Measurements from ENCODE around the gene C15orf40. TPM values are rescaled to one million over a fixed set of nuclear protein-coding genes. Genes with fewer than 3 reads are reported as not detected.
A peak's percentile ranks its signal among the peaks of the same experiment; 100 is the strongest.

Gene C15orf40
- total RNA-seq, 4 donors from 2014 or later, result 18.7 to 37.2 (median 22.9) TPM

DNA sequence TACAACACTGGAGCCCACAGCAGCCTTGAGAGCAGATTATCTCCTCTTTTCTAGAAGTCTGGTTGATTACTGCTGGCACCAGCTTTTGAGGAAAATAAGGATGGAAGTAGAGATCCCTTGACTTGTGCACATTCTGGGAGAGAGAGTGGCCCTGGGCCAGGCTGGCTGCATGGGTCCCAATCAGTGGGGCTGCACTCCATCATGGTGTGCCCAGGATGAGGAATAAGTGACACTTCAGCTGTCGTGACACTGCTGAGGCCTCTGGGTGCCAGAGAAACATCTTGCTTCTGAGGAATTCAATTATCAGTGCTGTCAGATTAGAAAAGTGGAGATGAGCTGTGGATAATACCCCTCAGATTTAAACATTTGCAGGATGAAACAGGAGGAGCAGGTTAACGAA, 16.4 kb downstream of the C15orf40 start:
- peaks cover 9% of the 10 kb centered on the region for H3K36me3 ChIP-seq
- peaks cover 4% of the 10 kb centered on the region for H3K4me1 ChIP-seq
- H3K27ac ChIP-seq, result no peak overlapping the region
- no peak overlapping the region for H3K4me3 ChIP-seq
- TF ChIP-seq, protein P1, sequence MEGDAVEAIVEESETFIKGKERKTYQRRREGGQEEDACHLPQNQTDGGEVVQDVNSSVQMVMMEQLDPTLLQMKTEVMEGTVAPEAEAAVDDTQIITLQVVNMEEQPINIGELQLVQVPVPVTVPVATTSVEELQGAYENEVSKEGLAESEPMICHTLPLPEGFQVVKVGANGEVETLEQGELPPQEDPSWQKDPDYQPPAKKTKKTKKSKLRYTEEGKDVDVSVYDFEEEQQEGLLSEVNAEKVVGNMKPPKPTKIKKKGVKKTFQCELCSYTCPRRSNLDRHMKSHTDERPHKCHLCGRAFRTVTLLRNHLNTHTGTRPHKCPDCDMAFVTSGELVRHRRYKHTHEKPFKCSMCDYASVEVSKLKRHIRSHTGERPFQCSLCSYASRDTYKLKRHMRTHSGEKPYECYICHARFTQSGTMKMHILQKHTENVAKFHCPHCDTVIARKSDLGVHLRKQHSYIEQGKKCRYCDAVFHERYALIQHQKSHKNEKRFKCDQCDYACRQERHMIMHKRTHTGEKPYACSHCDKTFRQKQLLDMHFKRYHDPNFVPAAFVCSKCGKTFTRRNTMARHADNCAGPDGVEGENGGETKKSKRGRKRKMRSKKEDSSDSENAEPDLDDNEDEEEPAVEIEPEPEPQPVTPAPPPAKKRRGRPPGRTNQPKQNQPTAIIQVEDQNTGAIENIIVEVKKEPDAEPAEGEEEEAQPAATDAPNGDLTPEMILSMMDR (IDR thresholded peaks at IDR 0.05), result no peak
- TF ChIP-seq POLR2A (IDR thresholded peaks at IDR 0.05), result no peak
- TF ChIP-seq EP300 (IDR thresholded peaks at IDR 0.05), result no peak
- no peak for TF ChIP-seq POLR2AphosphoS5 (IDR thresholded peaks at IDR 0.05)
- no peak for DNase-seq (ENCODE audit: low spot score in 2 of 2)
- H3K27me3 ChIP-seq, result no peaks in the 10 kb centered on the region
- H3K9me3 ChIP-seq, result no peaks in the 10 kb centered on the region
- 94% methylated on average over 2 of the region's 2 CpGs for WGBS

DNA sequence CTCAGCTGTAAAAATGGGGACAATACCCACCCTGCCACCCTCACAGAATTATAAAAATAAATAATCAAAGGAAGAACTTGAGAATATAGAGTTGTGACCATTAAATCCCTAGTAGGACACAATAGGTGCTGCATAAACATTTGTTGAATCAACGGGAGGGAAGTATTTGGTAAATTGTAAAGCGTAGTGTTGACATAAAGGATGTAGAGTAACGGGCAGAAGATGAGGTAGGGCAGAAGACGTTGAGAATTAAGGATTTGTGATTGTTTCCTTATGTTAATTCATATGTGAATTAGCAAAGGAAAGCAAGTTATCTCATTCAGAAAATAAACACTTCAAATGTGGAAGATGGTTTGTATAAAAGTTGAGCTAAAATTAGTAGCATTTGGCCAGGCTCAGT, 18.3 kb downstream of the C15orf40 start:
- TF ChIP-seq EP300 (IDR thresholded peaks at IDR 0.05) (no peak), POLR2A (IDR thresholded peaks at IDR 0.05) (no peak), POLR2AphosphoS5 (IDR thresholded peaks at IDR 0.05) (no peak)
- TF ChIP-seq, protein P1 (IDR thresholded peaks at IDR 0.05), result no peak
- no peak for DNase-seq (ENCODE audit: low spot score in 2 of 2)
- Histone ChIP-seq H3K36me3 (peaks cover 23% of the 10 kb centered on the region), H3K27me3 (no peaks in the 10 kb centered on the region), H3K27ac (no peak overlapping the region), H3K4me3 (no peak overlapping the region), H3K4me1 (no peaks in the 10 kb centered on the region), H3K9me3 (no peaks in the 10 kb centered on the region)
- WGBS, result 60% methylated on average over 4 of the region's 4 CpGs

DNA sequence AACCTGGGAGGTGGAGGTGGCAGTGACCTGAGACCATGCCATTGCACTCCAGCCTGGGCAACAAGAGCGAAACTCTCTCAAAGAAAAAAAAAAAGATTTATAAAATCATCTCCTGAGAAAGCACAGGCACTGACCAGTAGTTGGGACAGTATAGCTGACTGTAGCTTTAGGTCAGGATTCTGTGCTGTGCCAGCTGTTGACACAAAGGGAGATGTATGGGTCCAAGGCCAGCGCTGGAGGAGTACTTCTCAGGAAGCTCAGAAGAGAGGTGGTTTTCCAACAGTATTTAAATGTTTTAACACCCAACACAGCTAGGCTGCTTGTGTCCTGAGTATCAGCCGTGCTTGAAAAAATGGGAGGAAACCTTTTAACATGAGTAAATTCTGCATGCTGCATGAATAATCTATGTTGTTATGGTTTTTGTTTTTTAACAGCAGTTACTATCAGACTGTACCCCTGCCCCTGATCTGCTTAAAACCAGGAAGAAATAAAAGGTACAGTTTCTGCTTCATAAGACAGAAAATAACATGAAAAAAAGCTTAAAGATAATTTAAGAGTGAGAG, 18.9 kb downstream of the C15orf40 start:
- H3K4me1 ChIP-seq, result no peaks in the 10 kb centered on the region
- H3K27me3 ChIP-seq, result no peaks in the 10 kb centered on the region
- no peaks in the 10 kb centered on the region for H3K9me3 ChIP-seq
- no peak for TF ChIP-seq POLR2A (IDR thresholded peaks at IDR 0.05)
- TF ChIP-seq EP300 (IDR thresholded peaks at IDR 0.05), result no peak
- TF ChIP-seq POLR2AphosphoS5 (IDR thresholded peaks at IDR 0.05), result no peak
- no peak overlapping the region for H3K4me3 ChIP-seq
- peaks cover 25% of the 10 kb centered on the region for H3K36me3 ChIP-seq
- no peak for DNase-seq (ENCODE audit: low spot score in 2 of 2)
- WGBS, result 85% methylated on average over 3 of the region's 3 CpGs
- no peak overlapping the region for H3K27ac ChIP-seq

DNA sequence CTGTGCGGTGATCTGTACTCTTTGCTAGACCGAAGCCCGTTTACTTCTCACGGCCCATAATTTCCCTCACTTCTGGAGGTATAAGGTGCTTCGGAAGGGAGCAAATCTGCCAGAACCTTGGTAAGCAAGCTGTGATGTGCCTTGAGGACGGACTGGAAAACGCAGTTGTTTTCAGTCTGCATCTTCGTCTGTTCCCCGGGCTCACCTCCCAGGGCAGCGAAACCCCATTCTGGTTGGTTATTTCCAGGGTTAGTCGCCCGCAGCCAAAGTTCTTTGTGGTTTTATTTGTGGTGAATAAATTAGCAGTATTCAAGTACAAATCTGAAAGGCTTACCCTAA, 25.0 kb downstream of the C15orf40 start:
- peak overlapping the region; percentile 81 for H3K27ac ChIP-seq
- DNase-seq (ENCODE audit: low spot score in 2 of 2), result no peak
- H3K9me3 ChIP-seq, result no peaks in the 10 kb centered on the region
- peaks cover 16% of the 10 kb centered on the region for H3K4me1 ChIP-seq
- WGBS, result 0% methylated on average over 12 of the region's 12 CpGs
- TF ChIP-seq POLR2A (IDR thresholded peaks at IDR 0.05), result no peak
- TF ChIP-seq EP300 (IDR thresholded peaks at IDR 0.05), result no peak
- no peak for TF ChIP-seq POLR2AphosphoS5 (IDR thresholded peaks at IDR 0.05)
- TF ChIP-seq, protein P1 (IDR thresholded peaks at IDR 0.05), result no peak
- no peaks in the 10 kb centered on the region for H3K27me3 ChIP-seq
- peaks cover 25% of the 10 kb centered on the region for H3K36me3 ChIP-seq
- peak overlapping the region; percentile 88 for H3K4me3 ChIP-seq

DNA sequence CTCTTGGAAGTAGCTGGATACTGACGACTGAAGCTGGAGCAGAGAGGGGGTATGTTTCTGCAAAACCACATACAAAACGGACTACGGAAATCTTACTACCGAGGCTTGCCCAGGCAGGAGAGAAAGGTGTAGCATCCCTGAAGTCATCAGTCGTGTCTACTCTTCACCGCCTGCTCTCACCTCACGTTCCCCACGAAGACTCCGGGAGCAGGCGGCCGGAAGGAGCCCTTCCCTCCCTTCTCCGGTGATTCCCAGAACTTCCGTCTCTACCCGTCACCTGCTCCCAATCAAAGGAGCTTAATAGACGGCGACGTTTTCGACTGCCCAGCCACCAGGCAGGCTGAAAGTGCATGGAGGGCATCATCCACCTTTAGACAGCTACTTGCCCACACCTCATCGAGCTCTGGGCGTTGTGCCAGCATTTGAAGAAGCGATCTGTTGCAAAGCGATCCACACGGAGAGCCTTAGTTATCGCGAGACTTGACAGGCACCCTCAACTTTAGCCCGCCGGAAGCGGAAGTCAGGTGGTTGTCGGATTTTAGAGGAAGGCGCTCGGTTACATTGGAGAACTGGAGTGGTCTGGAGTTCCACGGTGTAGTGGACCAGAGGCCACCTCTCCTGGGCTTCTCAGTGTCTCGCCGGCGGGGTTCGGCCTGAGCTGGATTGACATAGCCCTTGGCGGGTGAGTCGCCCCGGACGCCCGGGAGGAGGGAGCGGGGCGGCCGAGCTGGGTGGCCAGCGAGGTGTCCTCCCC, 25.6 kb downstream of the C15orf40 start, which contains the start of gene RAMAC:
TSS of gene RAMAC (plus strand) at position 523 of the 754 bp plus-strand sequence. CDS start 2,809 bp downstream, outside the sequence.
- peak; percentile 96 to 97 for DNase-seq (ENCODE audit: low spot score in 2 of 2)
- Histone ChIP-seq H3K4me3 (peak within 1 kb of the TSS; percentile 88), H3K27me3 (no peaks in the 10 kb centered on the region), H3K9me3 (no peaks in the 10 kb centered on the region), H3K27ac (peak within 1 kb of the TSS; percentile 81), H3K4me1 (peaks cover 16% of the 10 kb centered on the region), H3K36me3 (peaks cover 20% of the 10 kb centered on the region)
- TF ChIP-seq POLR2AphosphoS5 (IDR thresholded peaks at IDR 0.05) (peak in 2 of 3 donors; percentile 12 to 86), EP300 (IDR thresholded peaks at IDR 0.05) (no peak), POLR2A (IDR thresholded peaks at IDR 0.05) (peak; percentile 32 to 47)
- TF ChIP-seq, protein P1 (IDR thresholded peaks at IDR 0.05), result no peak
- WGBS, result 5% methylated on average over 36 of the region's 45 CpGs
